HG03378 (cell line): ENCODE data around the gene MB.

Experiments
- ATAC-seq: cut with Tn5 transposase; IDR thresholded peaks from one replicate; pipeline ENCODE4 v1.9.1; 2021; ENCODE audit warnings: mild to moderate bottlenecking, moderate library complexity; ENCODE audit not compliant: unreplicated experiment

Gene MB

DNA sequence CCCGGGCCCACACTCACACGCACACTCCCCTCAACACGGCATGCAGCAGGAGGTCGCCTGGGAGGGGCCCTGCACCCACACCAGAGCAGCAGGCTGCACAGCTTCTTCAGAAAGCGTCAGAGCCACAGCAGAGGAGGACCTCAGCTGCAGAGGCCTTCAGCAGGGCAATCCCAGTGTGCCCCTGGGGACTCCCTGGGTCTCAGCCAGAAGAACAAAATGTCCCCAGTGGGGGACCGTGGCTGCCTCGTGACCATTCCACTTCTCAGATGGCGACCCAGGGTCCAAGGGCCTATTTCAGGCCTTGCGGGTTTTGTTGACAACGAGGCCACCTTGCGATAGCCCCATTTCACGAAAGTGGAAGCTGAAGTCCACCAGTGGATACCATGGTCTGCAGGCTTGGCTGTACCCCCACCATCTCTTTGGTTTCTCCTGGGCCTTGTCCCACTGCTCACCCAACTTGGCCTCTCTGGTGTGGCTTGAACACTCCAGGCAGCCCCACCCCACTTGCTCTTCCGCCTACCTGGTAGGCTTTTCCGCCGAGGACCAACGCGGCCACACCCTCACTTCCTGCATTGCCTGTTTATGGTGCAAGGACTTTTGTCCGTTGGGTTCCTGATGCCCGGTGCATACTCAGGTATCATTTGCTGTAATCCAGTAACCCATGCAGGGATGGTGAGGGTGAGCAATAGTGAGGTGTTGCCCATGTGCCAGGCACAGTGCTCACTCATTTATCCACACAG, 38.1 kb downstream of the MB start:
- no peak for ATAC-seq

DNA sequence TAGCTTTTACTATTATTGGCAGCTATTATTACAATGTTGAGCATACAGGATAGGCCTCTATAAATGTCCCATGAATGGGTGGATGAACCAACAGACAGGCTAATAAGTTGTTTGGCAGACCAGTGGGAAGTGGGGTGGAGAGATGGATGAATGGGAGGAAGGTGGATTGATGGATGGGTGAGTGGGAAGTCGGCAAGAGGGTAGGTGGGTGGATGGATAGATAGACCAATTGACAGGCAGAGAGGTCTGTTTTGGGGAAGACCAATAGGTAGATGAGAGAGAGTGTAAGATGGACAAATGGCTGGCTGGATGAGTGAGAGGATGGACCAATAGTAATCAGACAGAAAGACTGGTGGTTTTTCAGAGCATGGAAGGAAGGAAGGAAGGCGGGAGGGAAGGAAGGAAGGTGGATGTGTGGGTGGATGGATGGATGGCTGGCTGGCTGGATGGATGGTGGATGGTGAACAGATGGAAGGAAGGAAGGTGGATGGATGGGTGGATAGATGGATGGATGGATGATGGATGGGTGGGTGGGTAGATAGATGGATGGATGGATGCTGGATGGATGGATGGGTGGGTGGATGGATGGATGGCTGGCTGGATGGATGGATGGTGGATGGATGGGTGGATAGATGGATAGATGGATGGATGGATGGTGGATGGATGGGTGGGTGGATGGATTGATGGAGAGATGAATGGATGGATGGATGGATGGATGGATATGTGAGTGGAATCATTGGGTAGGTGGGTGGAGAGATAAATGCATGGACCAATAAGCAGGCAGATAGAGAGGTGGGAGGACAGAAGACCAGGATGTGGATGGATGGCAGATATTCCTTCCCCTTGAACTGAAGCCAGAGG, 39.1 kb downstream of the MB start:
- ATAC-seq = no peak

DNA sequence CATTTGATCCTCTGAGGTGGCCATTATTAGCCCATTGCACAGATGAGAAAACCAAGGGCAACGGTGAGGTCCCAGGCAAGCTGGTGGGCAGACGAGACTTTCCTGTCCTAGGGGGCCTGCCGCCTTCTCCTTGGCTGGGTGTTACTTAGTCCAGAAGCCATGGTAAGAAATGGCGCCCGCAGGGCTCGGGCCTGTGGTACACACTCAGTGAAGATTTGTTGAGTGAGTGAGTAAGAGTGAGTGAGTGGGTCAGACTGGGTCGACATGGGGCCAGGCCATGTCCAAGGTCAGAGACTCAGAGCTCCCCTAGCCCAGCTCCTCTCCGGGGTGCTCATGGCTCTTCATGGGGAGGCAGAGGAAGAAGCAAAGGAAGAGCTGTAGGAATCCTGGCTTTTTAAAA, 40.5 kb downstream of the MB start:
- ATAC-seq = no peak

DNA sequence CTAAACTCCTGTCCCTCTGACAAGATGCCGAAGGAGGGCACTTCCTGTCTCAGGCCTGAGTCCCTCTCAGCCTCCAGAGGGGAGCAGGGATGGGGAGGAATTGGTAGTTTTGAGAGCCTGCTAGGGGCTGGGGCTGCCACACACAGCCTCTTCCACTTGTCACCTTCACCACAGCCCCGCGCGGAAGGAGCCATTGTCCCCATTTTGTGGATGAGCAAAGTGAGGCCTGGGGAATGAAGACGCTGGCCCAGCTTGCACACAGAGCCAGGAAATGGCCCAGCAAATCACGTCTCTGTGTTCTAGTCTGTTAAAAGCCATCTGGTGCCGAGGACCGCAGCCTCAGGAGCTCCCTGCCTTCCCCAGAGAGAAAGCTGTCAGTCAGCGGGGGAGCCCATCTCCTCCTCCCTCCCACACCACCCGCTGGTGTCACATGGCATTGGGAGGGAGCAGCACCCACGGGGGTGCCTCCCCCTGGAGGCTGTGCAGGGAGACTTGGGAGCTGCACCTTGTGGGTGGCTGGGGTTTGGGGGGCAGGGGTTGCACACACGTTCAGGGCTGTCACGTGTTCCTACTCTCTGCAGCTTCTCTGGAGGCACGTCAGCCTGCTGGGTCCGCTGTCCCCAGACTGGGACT, 41.9 kb downstream of the MB start:
- no peak for ATAC-seq

DNA sequence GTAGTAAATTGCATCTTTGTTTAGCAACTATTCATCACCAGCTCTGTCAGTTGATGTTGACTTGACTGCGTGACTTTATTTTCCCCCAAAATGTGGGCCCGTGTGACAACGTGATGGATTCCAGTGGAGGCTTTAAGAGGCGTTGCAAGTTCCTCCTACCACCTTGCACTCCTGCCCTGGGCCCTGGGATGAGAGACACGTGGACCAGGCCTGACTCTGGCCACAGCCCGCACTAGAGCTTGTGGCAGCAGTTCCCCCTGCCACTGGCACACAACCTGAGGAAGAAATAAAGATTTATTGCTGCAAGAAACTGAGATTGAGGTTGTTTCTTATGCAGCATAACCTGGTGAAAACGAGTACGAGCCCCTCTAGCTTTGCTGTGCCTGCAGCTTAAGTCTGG, 44.6 kb downstream of the MB start:
- no peak for ATAC-seq

DNA sequence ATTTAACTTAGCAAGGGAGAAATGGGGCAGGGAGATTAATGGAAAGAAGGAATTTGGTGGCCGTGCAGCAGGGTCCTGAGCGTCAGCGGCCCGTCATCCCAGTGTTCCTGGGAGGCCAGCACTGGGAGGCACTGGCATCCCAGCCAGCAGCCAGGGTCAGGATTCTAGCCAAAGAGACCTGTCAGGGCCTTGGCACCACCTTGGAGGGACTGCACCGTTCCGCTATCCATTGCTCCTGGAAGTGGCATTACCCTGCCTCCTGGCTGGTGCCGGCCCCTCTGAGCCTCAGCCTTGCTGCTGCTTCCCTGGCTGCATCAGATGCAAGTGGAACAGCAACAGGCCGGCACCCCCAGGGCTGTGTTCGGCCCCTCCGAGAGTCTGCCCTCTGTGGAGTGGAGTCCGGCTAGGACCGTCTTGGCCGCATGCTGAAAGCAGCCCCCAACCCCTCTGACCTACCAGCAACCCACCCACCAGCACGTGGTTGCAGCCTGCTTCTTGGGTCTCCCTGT, 46.4 kb downstream of the MB start:
- no peak for ATAC-seq

DNA sequence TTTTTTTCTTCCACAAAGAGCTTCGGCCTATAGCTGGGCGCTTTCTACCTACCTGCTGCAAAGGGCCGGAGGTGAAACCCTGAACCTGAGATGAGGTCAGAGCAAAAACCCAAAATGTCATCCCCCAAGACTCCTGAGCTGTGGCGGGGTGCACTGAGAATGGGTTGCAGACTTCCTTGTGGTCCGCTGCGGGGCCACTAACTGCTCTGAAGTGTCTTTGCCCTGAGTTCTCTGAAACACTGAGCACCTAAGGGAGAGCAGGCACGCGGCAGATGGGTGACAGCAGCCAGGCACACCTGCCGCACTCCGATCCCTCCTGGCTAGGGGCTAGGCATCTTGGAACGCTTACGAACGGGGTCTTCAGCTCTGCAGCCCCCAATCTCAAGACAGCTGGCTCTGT, 47.2 kb downstream of the MB start:
- no peak for ATAC-seq

DNA sequence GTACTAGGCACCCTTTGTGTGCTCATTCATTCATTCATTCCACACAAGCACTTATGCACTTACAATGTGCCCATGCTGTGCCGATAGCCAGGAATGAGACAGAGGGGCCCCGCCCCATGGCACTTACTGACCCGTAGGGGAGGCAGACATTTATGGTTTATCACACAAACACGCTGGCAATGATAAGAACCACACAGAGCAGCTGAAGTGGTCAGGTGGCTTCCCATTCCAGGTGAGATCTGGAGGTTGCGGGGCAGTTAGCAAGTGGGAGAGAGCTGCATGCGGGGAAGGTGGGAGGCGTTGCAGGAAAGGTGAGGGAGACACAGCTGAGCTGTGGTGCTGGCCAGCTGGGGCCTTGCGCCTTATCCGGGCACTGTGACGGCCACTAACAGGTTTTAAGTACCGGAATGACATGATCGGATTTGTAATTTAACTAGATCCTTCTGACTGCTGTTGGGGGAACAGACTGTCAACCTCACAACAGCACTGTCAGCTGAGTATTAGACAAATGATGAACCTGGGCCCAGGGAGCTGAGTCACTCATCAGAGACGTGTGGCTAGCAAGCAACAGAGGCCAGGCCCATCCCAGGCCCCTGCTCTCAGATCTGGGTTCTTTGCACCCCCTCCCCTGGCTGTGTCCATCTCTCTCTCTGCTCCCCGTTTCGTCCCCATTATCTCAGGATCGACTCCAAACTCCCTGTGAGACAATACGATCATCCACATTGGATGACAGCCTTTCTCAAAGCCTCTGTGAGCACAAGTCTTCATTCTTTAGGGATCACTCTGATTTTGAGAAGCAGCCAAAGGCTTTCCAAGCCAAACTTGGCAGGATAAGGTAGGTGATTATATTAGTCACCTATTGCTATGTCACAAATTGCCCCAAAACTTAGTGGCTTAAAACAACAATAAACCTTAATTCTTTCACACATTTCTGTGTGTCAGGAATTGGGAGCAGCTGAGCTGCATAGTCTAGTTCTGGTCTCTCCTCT, 48.1 kb downstream of the MB start:
- ATAC-seq = no peak

DNA sequence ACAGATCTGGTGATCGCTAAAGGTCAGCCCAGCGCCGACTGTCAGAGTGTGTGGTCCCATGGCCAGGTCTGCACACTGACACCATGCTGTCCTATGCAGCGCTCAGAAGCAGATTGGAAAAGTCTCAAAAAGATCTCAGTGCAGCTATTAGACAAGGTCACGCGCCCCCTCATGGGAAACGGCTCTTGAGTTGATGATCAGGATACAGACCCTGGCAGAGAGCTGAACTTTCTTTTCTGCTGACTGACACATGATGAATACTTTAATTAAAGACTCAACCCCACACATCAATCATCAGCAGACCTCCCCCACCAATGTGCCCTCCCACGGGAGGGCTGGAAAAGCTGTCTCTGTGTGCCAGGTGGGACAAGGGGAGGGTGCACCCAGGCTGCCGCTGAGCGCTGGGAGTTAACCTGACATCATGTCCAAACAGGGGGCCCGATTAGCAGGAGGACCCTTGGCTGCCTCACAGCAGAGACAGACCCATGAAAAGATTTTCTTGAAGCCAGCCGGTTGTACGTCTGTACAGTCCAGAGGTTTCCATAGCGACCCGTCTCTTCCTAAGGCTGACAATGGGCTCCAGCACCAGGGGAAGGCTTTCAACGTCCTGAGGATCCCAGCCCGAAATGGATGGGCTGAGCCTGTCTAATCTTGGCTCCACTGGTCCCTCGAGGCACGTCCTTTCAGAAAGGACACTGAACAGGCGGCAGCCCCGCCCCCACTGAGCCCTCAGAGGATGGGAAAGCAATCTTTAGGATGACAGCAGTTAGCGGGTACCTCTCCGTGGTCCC, 49.6 kb downstream of the MB start:
- no peak for ATAC-seq

DNA sequence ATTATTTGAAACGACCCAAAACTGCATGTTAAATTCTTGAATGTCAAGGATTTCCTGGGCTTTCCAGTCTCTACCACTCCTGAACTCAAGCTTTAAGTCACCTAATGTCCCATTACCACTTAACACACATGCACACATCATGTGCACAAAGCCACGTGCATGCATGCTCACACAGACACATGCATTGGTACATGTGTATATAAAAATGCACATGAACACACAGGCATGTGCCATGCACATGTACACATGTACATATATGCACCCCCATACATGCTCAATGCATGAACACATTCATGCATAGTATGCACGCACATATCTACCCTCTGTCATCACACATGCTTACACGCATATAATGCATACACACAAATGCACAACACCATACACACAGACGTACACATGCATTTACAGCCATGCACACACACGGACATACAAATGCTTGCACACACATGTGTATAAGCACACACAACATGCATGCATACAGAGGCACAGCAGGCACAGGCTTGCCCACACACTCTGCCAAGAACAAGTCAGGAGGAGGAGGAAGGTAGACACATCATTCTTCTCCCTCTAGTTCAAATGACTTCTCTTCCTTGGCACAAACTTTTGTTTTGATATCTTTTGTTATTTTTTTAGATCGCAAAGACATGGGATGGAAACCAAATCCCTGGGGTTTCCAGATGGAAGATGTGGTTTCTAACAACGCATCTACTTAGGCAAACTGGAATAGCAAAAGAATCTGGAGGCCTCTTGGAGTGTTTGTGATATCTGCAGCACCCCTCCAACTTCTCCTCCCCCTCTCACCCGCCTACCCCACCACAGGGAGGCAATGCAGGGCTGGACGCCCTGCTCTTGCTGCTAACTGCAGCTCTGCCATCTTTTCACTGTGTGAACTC, 51.9 kb downstream of the MB start:
- no peak for ATAC-seq

DNA sequence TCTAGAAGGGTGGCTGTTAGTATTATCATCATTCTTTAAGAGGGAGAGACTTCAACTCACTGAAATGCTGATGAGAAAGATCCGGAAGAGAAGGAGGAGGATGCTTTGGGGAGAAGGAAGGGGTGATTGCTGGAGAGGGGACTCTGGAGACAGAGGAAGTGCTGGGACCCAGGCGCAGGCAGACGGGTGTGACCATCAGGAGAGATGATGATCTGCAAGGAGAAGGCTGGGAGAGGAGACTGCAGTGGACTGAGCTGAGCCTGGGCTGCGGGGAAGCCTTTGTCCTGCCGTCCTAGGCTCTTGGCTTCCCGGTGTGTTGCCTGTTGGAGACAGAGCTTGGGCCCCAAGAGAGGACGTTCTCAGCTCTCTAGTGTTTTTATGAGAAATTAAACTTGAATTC, 53.9 kb downstream of the MB start:
- no peak for ATAC-seq

DNA sequence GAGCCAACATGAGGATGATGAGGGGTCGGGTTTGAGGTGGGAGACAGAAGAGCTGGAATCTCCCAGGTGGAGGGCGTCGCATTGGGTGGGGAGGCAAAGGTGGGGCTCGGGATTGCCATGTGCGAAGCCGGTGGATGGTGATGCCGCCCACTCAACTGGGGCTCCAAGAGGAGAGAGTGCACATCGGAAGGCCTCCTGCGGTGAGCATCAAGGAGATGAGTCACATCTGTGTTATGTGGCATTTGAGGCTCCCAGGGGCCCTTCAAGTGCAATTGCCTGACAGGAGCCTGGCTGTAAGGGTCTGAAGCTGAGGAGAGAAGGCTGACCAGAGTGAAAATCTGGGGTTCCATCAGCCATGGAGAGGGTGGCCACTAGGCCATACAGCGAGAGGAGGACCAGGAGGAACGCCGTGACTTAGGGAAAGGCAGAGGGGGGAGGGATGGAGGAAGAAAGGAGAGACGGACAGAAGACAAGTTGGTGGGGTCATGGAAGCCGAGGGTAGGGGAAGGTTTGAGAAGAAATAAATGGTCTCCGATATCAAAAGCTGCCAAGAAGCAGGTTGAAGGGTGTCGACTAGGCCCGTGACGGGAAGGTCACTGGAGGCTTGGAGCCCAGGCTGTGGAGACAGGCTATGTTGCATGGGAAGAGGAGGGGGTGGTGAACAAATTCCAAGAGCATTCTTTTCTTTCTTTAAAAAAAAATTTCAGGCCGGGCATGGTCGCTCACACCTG, 55.2 kb downstream of the MB start:
- ATAC-seq = no peak

DNA sequence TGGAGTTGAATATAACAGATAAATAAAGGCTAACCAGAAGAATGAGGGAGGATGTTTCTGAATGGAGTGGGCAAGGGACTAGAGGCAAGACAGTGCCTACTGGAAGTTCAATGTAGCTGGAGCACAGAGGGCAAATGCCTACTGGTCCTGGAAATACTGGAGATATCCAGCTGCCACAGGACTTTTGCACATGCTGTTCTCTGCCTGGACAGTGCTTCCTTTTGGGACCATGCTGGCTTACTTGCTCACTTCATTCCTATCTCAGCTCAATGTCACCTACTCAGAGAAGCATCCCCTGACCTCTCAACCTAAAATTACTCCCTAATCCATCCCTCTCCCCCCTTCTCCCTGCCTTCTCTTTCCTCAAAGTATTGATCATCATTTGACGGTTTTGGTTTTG, 56.3 kb downstream of the MB start:
- no peak for ATAC-seq

DNA sequence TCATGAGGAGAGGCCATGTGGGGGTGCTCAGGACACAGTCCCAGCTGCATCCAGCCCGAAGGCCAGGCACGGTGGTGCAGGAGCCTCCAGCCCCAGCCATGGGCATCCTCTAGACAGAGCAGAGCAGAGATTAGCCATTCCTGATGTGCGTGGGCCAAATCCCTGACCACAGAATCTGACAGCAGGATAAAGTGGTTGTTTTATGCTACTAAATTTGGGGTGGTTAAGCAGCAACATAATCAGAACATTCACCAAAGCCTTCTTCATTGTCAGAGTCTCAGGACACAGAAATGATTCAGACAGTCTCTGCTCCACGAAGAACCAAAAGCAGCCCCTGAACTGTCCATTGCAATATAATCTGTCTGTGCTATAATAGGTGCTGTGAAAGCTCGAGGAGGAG, 56.8 kb downstream of the MB start:
- no peak for ATAC-seq

DNA sequence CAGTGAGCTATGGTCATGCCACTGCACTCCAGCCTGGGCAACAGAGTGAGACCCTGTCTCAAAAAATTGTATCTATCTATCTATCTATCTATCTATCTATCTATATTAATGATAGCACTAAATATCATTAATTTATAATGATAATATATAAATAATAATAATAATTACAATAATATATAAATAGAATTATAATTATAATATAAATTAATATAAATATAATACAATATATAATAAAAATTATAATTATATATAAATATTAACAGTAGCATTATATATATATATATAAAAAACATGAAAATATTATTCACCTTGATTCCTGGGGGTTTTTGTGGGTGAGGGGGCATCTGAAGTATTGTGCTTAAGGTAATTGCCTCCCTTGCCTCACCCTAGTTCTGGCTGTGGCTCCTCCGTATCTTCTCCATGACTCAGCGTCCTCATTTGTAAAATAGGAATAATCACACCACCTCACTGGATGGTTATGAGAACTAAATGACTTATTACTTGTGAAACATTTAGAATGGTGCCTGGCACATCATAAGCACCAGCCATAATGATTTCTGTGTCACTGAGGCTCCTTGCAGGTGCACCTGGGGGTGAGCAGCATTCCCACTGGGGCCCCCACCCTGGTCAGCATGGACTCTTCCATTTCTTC, 57.6 kb downstream of the MB start:
- ATAC-seq = no peak

DNA sequence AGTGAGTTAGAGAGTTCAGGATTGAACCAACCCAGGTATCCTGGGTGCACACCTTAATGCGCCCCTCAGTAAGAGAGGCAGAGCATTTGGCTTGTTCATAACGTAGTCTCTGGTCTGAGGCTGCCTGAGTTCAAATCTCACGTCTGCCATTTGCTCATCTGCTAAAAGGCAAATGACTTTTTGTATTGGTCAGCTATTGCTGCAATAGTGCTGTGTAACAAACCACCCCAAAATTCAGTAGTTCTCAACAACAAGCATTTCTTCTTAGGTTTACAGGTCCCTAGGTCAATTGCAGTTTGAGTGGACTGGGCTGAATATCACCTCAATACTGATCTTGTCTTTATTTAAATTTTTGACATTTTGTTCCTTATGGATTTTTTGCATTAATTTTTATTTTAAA, 58.4 kb downstream of the MB start:
- ATAC-seq = no peak

DNA sequence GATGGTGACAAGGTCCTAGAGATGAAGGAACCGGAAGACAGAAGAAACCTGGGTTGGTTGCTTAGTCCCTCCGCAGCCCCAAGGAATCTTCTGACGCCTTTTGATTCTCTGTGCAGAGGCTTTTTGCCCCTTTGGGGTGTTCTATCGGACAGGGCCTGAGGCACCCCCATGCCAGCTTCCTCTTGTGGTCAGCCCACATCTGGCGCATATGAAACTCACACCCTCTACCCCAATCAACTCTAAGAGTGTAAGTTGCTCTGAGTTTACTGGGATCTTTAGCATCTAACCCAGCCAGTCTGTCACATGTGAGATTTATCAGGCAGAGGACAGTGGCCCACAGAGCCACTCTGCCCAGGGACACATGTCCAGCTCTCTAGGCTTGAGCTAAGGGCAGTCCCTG, 59.1 kb downstream of the MB start:
- ATAC-seq = no peak
